K562 (cell line): ENCODE data around the gene HOXB3. TPM values are rescaled to one million over a fixed set of nuclear protein-coding genes. Genes with fewer than 3 reads are reported as not detected.
A peak's percentile ranks its signal among the peaks of the same experiment; 100 is the strongest.

ENCODE experiments used
- BRCA1 ChIP-seq, 2 experiments: fragments of 450-650 bp in 1 of 2; sonication (generic) in 1 of 2; formaldehyde crosslinking in 1 of 2; IDR thresholded peaks; 2 replicates each; pipeline versions ENCODE4 v1.5.0 to v1.6.1; 2017 to 2020; ENCODE audit warnings: mild to moderate bottlenecking in 1 of 2, missing genetic modification reagents in 1 of 2
- BRF2 ChIP-seq: IDR thresholded peaks from 3 replicates; pipeline ENCODE4 v1.6.1; 2011; ENCODE audit warnings: borderline replicate concordance, mild to moderate bottlenecking; ENCODE audit not compliant: insufficient read length, insufficient read depth
- CAMTA2 ChIP-seq: fragments of 250-450 bp; sonication (Bioruptor Pico); conservative IDR thresholded peaks from 2 replicates; pipeline ENCODE4 v1.5.1; 2022
- ELK1 ChIP-seq: sonication (generic); formaldehyde crosslinking; IDR thresholded peaks from 2 replicates; pipeline ENCODE4 v1.8.1; 2022; ENCODE audit warnings: missing genetic modification reagents
- ETV5 ChIP-seq: sonication (generic); formaldehyde crosslinking; IDR thresholded peaks from 2 replicates; pipeline ENCODE4 v1.4.0; 2020; ENCODE audit warnings: low read depth, mild to moderate bottlenecking, missing genetic modification reagents
- FOXJ2 ChIP-seq: fragments of 200-800 bp; sonication (Bioruptor generic); IDR thresholded peaks from 2 replicates; pipeline ENCODE4 v1.6.1; 2016; ENCODE audit warnings: missing genetic modification characterization, missing compliant biosample characterization
- JUNB ChIP-seq: fragments of 450-650 bp; formaldehyde crosslinking; conservative IDR thresholded peaks from 2 replicates; pipeline ENCODE4 v1.4.0; 2020; ENCODE audit warnings: mild to moderate bottlenecking
- MITF ChIP-seq: IDR thresholded peaks from 2 replicates; pipeline ENCODE4 v1.6.1; 2014; ENCODE audit warnings: antibody characterized with exemption
- MXD1 ChIP-seq: fragments of 250-450 bp; sonication (Bioruptor Pico); IDR thresholded peaks from 2 replicates; pipeline ENCODE4 v1.8.0; 2021; ENCODE audit warnings: borderline replicate concordance, mild to moderate bottlenecking, moderate library complexity; ENCODE audit not compliant: poor library complexity, severe bottlenecking
- PHF21A ChIP-seq: fragments of 450-650 bp; IDR thresholded peaks from 2 replicates; pipeline ENCODE4 v1.6.1; 2017; ENCODE audit warnings: low read depth, borderline replicate concordance
- POLR2A ChIP-seq: fragments of 450-650 bp; conservative IDR thresholded peaks from 2 replicates; pipeline ENCODE4 v1.6.1; 2016
- PTBP1 ChIP-seq: fragments of 200-400 bp; formaldehyde crosslinking; IDR thresholded peaks from 2 replicates; pipeline ENCODE4 v1.6.1; 2017; ENCODE audit warnings: low read depth, low read length
- RBM22 ChIP-seq: fragments of 200-400 bp; formaldehyde crosslinking; IDR thresholded peaks from 2 replicates; pipeline ENCODE4 v1.6.1; 2018; ENCODE audit warnings: low read length, low read depth; ENCODE audit not compliant: poor library complexity, severe bottlenecking
- TAF9B ChIP-seq: fragments of 450-650 bp; IDR thresholded peaks from 2 replicates; pipeline ENCODE4 v1.6.1; 2018; ENCODE audit warnings: mild to moderate bottlenecking; ENCODE audit not compliant: partially characterized antibody
- THRB ChIP-seq: fragments of 450-650 bp; formaldehyde crosslinking; conservative IDR thresholded peaks from 2 replicates; pipeline ENCODE4 v1.4.0; 2022; ENCODE audit warnings: mild to moderate bottlenecking, missing genetic modification characterization
- USF2 ChIP-seq: sonication (generic); formaldehyde crosslinking; IDR thresholded peaks from 2 replicates; pipeline ENCODE4 v1.5.0; 2020; ENCODE audit warnings: missing genetic modification reagents
- ZNF263 ChIP-seq: sonication (generic); formaldehyde crosslinking; IDR thresholded peaks from 2 replicates; pipeline ENCODE4 v1.8.0; 2022; ENCODE audit warnings: mild to moderate bottlenecking, missing genetic modification reagents, borderline replicate concordance
- ZNF280B ChIP-seq: fragments of 250-450 bp; sonication (Bioruptor Pico); IDR thresholded peaks from 2 replicates; pipeline ENCODE4 v1.5.1; 2021; ENCODE audit warnings: mild to moderate bottlenecking
- ZNF766 ChIP-seq: fragments of 200-800 bp; sonication (Bioruptor generic); conservative IDR thresholded peaks from 2 replicates; pipeline ENCODE4 v1.6.1; 2016; ENCODE audit warnings: missing genetic modification characterization, missing compliant biosample characterization
- polyA plus RNA-seq, 8 experiments: library from polyadenylated mRNA; depleted of rRNA in 4 of 8; stranded (reverse) in 5 of 8; unstranded in 3 of 8; fragments of >200 nt; fragmentation: Nextera tagmentation in 2 of 8; fragmentation: Illumina TruSeq in 1 of 8; extraction: Ambion mirVana in 2 of 8; extraction: Trizol in 1 of 8; gene quantifications; 2 replicates each; pipeline versions ENCODE4 v1.2.1 to v1.2.3, GENCODE V29; 2011 to 2014; ENCODE audit warnings: inconsistent platforms in 1 of 8, missing spikeins in 1 of 8
- total RNA-seq, 7 experiments: library from RNA; depleted of rRNA in 6 of 7; stranded (reverse); fragments of >200 nt in 6 of 7; fragmentation: Illumina TruSeq in 2 of 7; extraction: Trizol in 2 of 7; gene quantifications; 2 replicates each; pipeline versions ENCODE4 v1.2.1 to v1.2.3, GENCODE V29; 2011 to 2021; ENCODE audit warnings: low replicate concordance in 1 of 7

HOXB3 gene
- total and polyA plus RNA-seq, 9 of the 15 experiments (the other 6 are each of a cell fraction or from before 2014, with no cell fraction given), result 2.4 to 41.3 (median 20.2) TPM

- TF ChIP-seq BRF2 (no peak), PHF21A (peak; percentile 40; the same call in 1 of the 2 replicates), ZNF766 (CRISPR knock-in tag) (no peak; the same call in 1 of the 2 replicates), FOXJ2 (tag) (no peak), THRB (CRISPR knock-in tag) (no peak), MXD1 (CRISPR knock-in tag) (no peak), ELK1 (CRISPR knock-in tag) (no peak), POLR2A (peak; percentile 73), USF2 (CRISPR knock-in tag) (no peak), ZNF280B (CRISPR knock-in tag) (no peak), MITF (no peak), ZNF263 (CRISPR knock-in tag) (no peak), BRCA1 (IDR thresholded peaks at IDR 0.05) (no peak), BRCA1 (CRISPR knock-in tag; IDR thresholded peaks at IDR 0.05) (no peak), CAMTA2 (CRISPR knock-in tag) (no peak), TAF9B (no peak), JUNB (CRISPR knock-in tag) (no peak), PTBP1 (no peak), ETV5 (CRISPR knock-in tag) (no peak), RBM22 (no peak)
Measured at GRCh38 chr17:48578616-48579470, 11.2 kb downstream of the HOXB3 start (continued).
